ENCODE results near the gene SKOR1.

The SKOR1 gene

DNA sequence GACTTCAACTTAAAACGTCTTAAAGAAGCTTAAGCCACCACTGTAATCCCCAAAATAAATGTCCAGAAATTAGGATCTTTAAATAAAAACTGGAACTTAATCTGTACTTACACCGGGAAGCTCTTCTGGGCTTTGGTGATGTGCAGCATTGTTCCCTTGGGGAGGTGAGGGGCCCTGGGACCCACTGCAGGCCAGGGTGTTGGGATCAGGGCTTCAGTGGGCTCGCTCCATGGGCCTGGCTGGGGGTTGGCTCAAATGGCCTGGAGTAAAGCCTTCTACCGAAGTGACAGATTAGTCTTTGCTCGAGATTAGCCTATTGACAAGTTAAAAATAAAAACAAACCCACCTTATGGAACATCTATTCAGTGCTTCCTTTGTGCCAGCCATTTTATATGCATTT lies 20.7 kb downstream of the SKOR1 start:
- Histone ChIP-seq H3K9me3 (ENCODE audit: control insufficient read depth in 1 of 2, low read length in 2 of 2) (peaks cover 0 to 4% of the 10 kb centered on the region in 2 donors), H3K4me1 (ENCODE audit: control insufficient read depth in 1 of 2, insufficient read depth in 2 of 2, low read length in 2 of 2) (peaks cover 7% of the 10 kb centered on the region in 2 donors), H3K4me3 (ENCODE audit: low read depth in 1 of 2, low read length in 2 of 2) (no peak overlapping the region), H3K27me3 (ENCODE audit: control insufficient read depth in 1 of 2, insufficient read depth in 2 of 2, low read length in 2 of 2) (no peaks in the 10 kb centered on the region), H3K9ac (ENCODE audit: low read depth in 1 of 2, low read length in 2 of 2) (no peak overlapping the region), H3K36me3 (ENCODE audit: control insufficient read depth in 1 of 2, insufficient read depth in 2 of 2, low read length in 2 of 2) (no peaks in the 10 kb centered on the region), H3K27ac (ENCODE audit: low read depth, low read length) (no peak overlapping the region)

DNA sequence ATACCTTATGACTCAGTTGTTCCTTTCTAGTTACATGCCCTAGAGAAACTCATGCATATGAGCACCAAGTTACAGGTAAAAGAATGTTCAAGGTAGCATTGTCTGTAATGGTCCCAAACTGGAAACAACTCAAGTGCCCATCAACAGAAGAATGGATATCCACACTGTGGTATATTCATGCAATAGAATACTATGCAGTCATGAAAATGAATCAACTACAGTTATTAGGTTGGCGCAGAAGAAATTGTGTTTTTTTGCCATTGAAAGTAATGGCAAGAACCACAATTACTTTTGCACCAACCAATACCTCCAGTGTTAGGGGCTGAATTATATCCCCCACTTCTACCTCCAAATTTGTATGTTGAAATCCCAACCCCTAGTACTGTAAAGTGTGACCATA lies 24.2 kb downstream of the SKOR1 start:
- H3K27me3 ChIP-seq (ENCODE audit: control insufficient read depth in 1 of 2, insufficient read depth in 2 of 2, low read length in 2 of 2) = no peaks in the 10 kb centered on the region
- no peak overlapping the region for H3K4me3 ChIP-seq (ENCODE audit: low read depth in 1 of 2, low read length in 2 of 2)
- no peaks in the 10 kb centered on the region for H3K36me3 ChIP-seq (ENCODE audit: control insufficient read depth in 1 of 2, insufficient read depth in 2 of 2, low read length in 2 of 2)
- H3K27ac ChIP-seq (ENCODE audit: low read depth, low read length) = no peak overlapping the region
- peaks cover 3% of the 10 kb centered on the region in 2 donors for H3K4me1 ChIP-seq (ENCODE audit: control insufficient read depth in 1 of 2, insufficient read depth in 2 of 2, low read length in 2 of 2)
- no peak overlapping the region for H3K9ac ChIP-seq (ENCODE audit: low read depth in 1 of 2, low read length in 2 of 2)
- peaks cover 0 to 4% of the 10 kb centered on the region in 2 donors for H3K9me3 ChIP-seq (ENCODE audit: control insufficient read depth in 1 of 2, low read length in 2 of 2)

DNA sequence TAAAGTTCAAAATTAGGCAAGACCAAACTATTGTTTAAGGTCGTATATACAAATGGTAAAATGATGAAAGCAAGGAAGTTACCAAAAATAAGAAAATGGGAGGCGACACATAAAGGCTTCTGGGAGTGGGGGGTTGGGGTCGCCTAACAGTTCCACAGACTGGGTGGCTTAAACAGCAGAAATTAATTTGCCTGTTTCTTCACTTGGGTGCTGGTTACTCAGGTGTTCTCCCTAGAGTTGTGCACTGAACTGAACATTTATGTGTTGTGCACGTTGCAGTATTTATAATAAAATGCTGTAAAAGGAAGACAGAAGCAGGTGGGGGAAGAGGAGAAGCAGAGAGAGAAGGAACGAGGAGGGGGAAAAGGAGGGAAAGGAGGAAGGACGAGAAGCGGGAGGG lies 25.0 kb downstream of the SKOR1 start:
- H3K4me1 ChIP-seq (ENCODE audit: control insufficient read depth in 1 of 2, insufficient read depth in 2 of 2, low read length in 2 of 2) = peaks cover 3 to 4% of the 10 kb centered on the region in 2 donors
- no peaks in the 10 kb centered on the region for H3K27me3 ChIP-seq (ENCODE audit: control insufficient read depth in 1 of 2, insufficient read depth in 2 of 2, low read length in 2 of 2)
- no peak overlapping the region for H3K4me3 ChIP-seq (ENCODE audit: low read depth in 1 of 2, low read length in 2 of 2)
- H3K9ac ChIP-seq (ENCODE audit: low read depth in 1 of 2, low read length in 2 of 2) = no peak overlapping the region
- H3K27ac ChIP-seq (ENCODE audit: low read depth, low read length) = no peak overlapping the region
- H3K36me3 ChIP-seq (ENCODE audit: control insufficient read depth in 1 of 2, insufficient read depth in 2 of 2, low read length in 2 of 2) = no peaks in the 10 kb centered on the region
- peaks cover 0 to 4% of the 10 kb centered on the region in 2 donors for H3K9me3 ChIP-seq (ENCODE audit: control insufficient read depth in 1 of 2, low read length in 2 of 2)

DNA sequence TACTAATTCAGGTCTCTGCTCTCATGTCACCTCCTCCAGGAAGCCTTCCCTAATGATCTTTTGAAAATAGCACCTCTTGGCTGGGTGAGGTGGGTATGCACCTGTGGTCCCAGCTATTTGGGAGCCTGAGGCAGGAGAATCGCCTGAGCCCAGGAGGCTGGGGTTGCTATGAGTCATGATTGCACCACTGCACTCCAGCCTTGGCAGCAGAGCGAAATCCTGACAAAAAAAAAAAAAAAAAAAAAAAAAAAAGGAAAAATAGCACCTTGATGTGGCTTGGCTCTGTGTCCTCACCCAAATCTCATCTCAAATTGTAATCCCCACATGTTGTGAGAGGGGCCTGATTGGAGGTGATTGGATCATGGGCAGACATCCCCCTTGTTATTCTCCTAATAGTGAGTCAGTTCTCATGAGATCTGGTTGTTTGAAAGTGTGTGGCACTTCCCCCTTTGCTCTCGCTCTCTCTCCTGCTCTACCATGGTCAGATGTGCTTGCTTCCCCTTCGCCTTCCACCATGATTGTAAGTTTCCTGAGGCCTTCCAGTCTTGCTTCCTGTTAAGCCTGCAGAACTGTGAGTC lies 25.8 kb downstream of the SKOR1 start:
- no peak overlapping the region for H3K27ac ChIP-seq (ENCODE audit: low read depth, low read length)
- no peaks in the 10 kb centered on the region for H3K36me3 ChIP-seq (ENCODE audit: control insufficient read depth in 1 of 2, insufficient read depth in 2 of 2, low read length in 2 of 2)
- H3K9ac ChIP-seq (ENCODE audit: low read depth in 1 of 2, low read length in 2 of 2) = no peak overlapping the region
- H3K4me3 ChIP-seq (ENCODE audit: low read depth in 1 of 2, low read length in 2 of 2) = no peak overlapping the region
- H3K9me3 ChIP-seq (ENCODE audit: control insufficient read depth in 1 of 2, low read length in 2 of 2) = peaks cover 0 to 4% of the 10 kb centered on the region in 2 donors
- no peaks in the 10 kb centered on the region for H3K27me3 ChIP-seq (ENCODE audit: control insufficient read depth in 1 of 2, insufficient read depth in 2 of 2, low read length in 2 of 2)
- peaks cover 3 to 4% of the 10 kb centered on the region in 2 donors for H3K4me1 ChIP-seq (ENCODE audit: control insufficient read depth in 1 of 2, insufficient read depth in 2 of 2, low read length in 2 of 2)

DNA sequence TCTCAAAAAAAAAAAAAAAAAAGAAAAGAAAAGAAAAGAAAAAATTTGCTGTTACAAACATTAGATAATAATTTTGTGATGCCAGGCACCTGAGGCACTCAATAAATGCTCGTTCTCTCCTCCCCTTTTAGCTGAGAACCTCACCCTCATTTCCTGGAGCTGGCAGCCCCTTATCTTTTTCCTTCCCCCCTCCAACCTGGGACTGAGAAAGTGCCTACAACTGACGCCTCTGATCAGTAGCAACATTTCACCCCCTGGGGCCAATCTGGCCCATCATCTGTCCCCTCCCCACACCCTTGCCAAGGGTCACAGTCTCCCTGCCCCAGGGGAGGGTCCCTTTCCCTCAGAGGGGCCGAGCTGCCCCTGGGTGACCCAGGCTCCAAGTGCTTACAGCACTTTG lies 27.1 kb downstream of the SKOR1 start:
- no peaks in the 10 kb centered on the region for H3K36me3 ChIP-seq (ENCODE audit: control insufficient read depth in 1 of 2, insufficient read depth in 2 of 2, low read length in 2 of 2)
- H3K9ac ChIP-seq (ENCODE audit: low read depth in 1 of 2, low read length in 2 of 2) = no peak overlapping the region
- H3K27me3 ChIP-seq (ENCODE audit: control insufficient read depth in 1 of 2, insufficient read depth in 2 of 2, low read length in 2 of 2) = no peaks in the 10 kb centered on the region
- H3K9me3 ChIP-seq (ENCODE audit: control insufficient read depth in 1 of 2, low read length in 2 of 2) = peaks cover 0 to 4% of the 10 kb centered on the region in 2 donors
- H3K4me1 ChIP-seq (ENCODE audit: control insufficient read depth in 1 of 2, insufficient read depth in 2 of 2, low read length in 2 of 2) = peaks cover 3 to 4% of the 10 kb centered on the region in 2 donors
- H3K27ac ChIP-seq (ENCODE audit: low read depth, low read length) = no peak overlapping the region
- H3K4me3 ChIP-seq (ENCODE audit: low read depth in 1 of 2, low read length in 2 of 2) = no peak overlapping the region

DNA sequence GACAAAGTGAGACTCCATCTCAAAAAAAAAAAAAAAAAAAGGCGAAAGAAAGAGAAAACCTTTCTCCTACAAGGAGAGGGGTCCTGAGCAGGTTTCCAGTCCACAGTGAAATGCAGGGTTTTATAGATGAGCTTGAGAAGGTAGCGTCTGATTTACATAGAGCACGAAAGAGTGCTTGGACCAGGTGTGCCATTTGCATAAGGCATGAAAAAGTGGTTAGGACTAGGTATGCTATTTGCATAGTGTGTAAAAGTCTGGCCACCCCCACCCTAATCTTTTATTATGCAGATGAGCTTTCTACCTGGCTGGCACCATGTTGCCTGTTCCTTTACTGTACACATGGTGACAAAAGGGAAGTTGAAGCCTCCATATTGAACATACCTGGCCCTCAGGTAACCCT lies 28.1 kb downstream of the SKOR1 start:
- no peak overlapping the region for H3K9ac ChIP-seq (ENCODE audit: low read depth in 1 of 2, low read length in 2 of 2)

DNA sequence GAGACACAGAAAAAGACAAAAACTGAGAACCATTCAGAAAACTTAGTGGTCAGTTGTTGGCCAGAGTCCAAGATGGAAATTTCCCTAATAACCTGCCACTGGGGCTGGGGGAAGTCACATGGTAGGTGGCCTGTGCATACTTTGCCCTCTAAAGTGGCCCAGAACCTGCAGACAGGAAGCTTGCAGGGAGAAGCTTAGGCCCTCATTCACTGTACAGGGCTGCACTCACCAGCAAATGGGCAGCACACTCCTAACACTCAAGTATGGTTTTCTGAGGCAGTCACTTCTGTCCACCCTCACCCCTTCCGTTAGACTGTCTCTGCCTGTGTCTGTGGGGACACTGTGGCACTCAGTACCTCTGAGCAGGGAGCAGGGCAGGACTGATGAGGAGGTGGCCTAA lies 29.0 kb downstream of the SKOR1 start:
- Histone ChIP-seq H3K4me1 (ENCODE audit: control insufficient read depth in 1 of 2, insufficient read depth in 2 of 2, low read length in 2 of 2) (peaks cover 3 to 4% of the 10 kb centered on the region in 2 donors), H3K4me3 (ENCODE audit: low read depth in 1 of 2, low read length in 2 of 2) (no peak overlapping the region), H3K9ac (ENCODE audit: low read depth in 1 of 2, low read length in 2 of 2) (no peak overlapping the region), H3K9me3 (ENCODE audit: control insufficient read depth in 1 of 2, low read length in 2 of 2) (peaks cover 0 to 3% of the 10 kb centered on the region in 2 donors), H3K27me3 (ENCODE audit: control insufficient read depth in 1 of 2, insufficient read depth in 2 of 2, low read length in 2 of 2) (no peaks in the 10 kb centered on the region), H3K36me3 (ENCODE audit: control insufficient read depth in 1 of 2, insufficient read depth in 2 of 2, low read length in 2 of 2) (no peaks in the 10 kb centered on the region), H3K27ac (ENCODE audit: low read depth, low read length) (no peak overlapping the region)

More for the DNA sequence above, 28.1 kb downstream of the SKOR1 start:
- H3K4me1 ChIP-seq (ENCODE audit: control insufficient read depth in 1 of 2, insufficient read depth in 2 of 2, low read length in 2 of 2) = peaks cover 3 to 4% of the 10 kb centered on the region in 2 donors
- H3K9me3 ChIP-seq (ENCODE audit: control insufficient read depth in 1 of 2, low read length in 2 of 2) = peaks cover 0 to 4% of the 10 kb centered on the region in 2 donors
- no peaks in the 10 kb centered on the region for H3K36me3 ChIP-seq (ENCODE audit: control insufficient read depth in 1 of 2, insufficient read depth in 2 of 2, low read length in 2 of 2)
- H3K27me3 ChIP-seq (ENCODE audit: control insufficient read depth in 1 of 2, insufficient read depth in 2 of 2, low read length in 2 of 2) = no peaks in the 10 kb centered on the region
- no peak overlapping the region for H3K4me3 ChIP-seq (ENCODE audit: low read depth in 1 of 2, low read length in 2 of 2)
- no peak overlapping the region for H3K27ac ChIP-seq (ENCODE audit: low read depth, low read length)

DNA sequence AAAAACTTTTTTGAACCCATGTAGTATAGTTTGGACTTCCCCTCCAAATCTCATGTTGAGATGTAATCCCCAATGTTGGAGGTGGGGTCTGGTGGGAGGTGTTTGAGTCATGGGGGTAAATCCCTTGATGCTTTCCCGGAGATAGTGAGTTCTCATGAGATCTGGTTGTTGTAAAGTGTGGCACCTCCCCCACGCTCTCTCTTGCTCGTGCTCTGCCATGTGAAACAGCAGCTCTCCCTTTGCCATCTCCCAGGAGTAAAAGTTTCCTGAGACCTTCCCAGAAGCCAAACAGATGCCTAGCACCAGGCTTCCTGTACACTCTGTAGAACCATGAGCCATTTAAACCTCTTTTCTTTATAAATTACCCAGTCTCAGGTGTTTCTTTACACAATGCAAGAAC lies 30.5 kb downstream of the SKOR1 start:
- no peaks in the 10 kb centered on the region for H3K27me3 ChIP-seq (ENCODE audit: control insufficient read depth in 1 of 2, insufficient read depth in 2 of 2, low read length in 2 of 2)
- no peak overlapping the region for H3K9ac ChIP-seq (ENCODE audit: low read depth in 1 of 2, low read length in 2 of 2)
- no peak overlapping the region for H3K4me3 ChIP-seq (ENCODE audit: low read depth in 1 of 2, low read length in 2 of 2)
- H3K9me3 ChIP-seq (ENCODE audit: control insufficient read depth in 1 of 2, low read length in 2 of 2) = no peaks in the 10 kb centered on the region
- no peak overlapping the region for H3K27ac ChIP-seq (ENCODE audit: low read depth, low read length)
- peaks cover 3 to 4% of the 10 kb centered on the region in 2 donors for H3K4me1 ChIP-seq (ENCODE audit: control insufficient read depth in 1 of 2, insufficient read depth in 2 of 2, low read length in 2 of 2)
- H3K36me3 ChIP-seq (ENCODE audit: control insufficient read depth in 1 of 2, insufficient read depth in 2 of 2, low read length in 2 of 2) = no peaks in the 10 kb centered on the region

DNA sequence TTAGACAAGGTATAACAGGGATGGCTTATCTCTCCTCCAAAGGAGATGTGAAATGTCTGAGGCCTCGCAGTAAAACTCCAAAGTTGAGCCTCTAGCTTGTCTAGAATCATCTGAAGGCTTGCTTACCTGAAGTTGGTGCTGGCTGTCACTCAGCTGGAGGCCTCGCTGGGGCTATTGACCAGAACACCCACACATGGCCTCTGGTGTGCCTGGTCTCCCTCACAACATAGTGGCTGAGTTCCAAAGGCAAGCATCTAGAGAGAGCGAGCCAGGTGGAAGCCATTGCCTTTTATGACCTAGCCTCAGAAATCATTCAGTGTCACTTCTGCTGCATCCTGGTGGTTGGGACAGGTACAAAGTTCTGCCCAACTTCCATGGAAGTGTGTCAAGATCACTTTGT lies 31.9 kb downstream of the SKOR1 start:
- no peaks in the 10 kb centered on the region for H3K36me3 ChIP-seq (ENCODE audit: control insufficient read depth in 1 of 2, insufficient read depth in 2 of 2, low read length in 2 of 2)
- no peak overlapping the region for H3K9ac ChIP-seq (ENCODE audit: low read depth in 1 of 2, low read length in 2 of 2)
- no peak overlapping the region for H3K4me3 ChIP-seq (ENCODE audit: low read depth in 1 of 2, low read length in 2 of 2)
- no peaks in the 10 kb centered on the region for H3K27me3 ChIP-seq (ENCODE audit: control insufficient read depth in 1 of 2, insufficient read depth in 2 of 2, low read length in 2 of 2)
- H3K4me1 ChIP-seq (ENCODE audit: control insufficient read depth in 1 of 2, insufficient read depth in 2 of 2, low read length in 2 of 2) = peaks cover 3 to 4% of the 10 kb centered on the region in 2 donors
- no peaks in the 10 kb centered on the region for H3K9me3 ChIP-seq (ENCODE audit: control insufficient read depth in 1 of 2, low read length in 2 of 2)
- no peak overlapping the region for H3K27ac ChIP-seq (ENCODE audit: low read depth, low read length)

DNA sequence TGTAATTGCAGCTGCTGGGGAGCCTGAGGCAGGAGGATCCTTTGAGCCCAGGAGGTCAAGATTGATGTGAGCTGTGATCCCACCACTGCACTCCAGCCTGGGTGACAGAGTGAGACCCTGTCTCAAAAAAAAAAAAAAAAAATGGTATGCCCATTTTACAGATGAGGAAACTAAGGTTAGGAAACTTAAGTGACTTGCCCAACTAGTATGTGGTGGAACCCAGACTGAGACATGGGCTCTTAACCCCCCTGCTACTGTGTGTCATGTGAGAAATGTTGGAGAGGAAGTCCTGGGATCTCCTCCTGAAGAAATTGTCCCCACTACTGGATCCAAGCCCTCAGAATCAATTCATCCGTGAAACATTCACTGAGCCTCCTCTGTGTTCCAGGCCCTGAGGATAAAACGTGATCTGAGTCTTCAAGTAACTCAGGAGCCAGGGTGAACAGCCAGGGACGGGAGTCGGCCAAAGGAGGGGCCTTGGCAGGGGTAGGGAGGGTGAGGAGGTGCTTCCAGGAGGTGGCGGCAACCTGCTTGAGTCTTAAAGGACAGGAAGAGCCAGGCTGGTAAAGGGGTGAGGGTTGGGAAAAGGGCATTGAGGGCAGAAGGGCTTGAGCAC lies 34.1 kb downstream of the SKOR1 start:
- no peaks in the 10 kb centered on the region for H3K36me3 ChIP-seq (ENCODE audit: control insufficient read depth in 1 of 2, insufficient read depth in 2 of 2, low read length in 2 of 2)
- H3K9ac ChIP-seq (ENCODE audit: low read depth in 1 of 2, low read length in 2 of 2) = no peak overlapping the region
- H3K27ac ChIP-seq (ENCODE audit: low read depth, low read length) = no peak overlapping the region
- peaks cover 2 to 13% of the 10 kb centered on the region in 2 donors for H3K4me1 ChIP-seq (ENCODE audit: control insufficient read depth in 1 of 2, insufficient read depth in 2 of 2, low read length in 2 of 2)
- H3K4me3 ChIP-seq (ENCODE audit: low read depth in 1 of 2, low read length in 2 of 2) = no peak overlapping the region
- H3K9me3 ChIP-seq (ENCODE audit: control insufficient read depth in 1 of 2, low read length in 2 of 2) = no peaks in the 10 kb centered on the region
- H3K27me3 ChIP-seq (ENCODE audit: control insufficient read depth in 1 of 2, insufficient read depth in 2 of 2, low read length in 2 of 2) = no peaks in the 10 kb centered on the region
